NCI-H460 (cell line): ENCODE data around the gene NSFL1C. TPM values are rescaled to one million over a fixed set of nuclear protein-coding genes. Genes with fewer than 3 reads are reported as not detected.

Experiments
- DNase-seq: peaks from one replicate; pipeline ENCODE4 v3.0.0-alpha.2; 2016; ENCODE audit warnings: low read depth; ENCODE audit errors: extremely low read depth
- total RNA-seq: library from RNA; depleted of rRNA; stranded (reverse); fragments of >200 nt; shearing (Covaris generic); gene quantifications from 2 replicates; pipeline ENCODE4 v1.2.3, GENCODE V29; 2014; rRNA removed

NSFL1C gene
- total RNA-seq, 1 experiment from 2014 or later = 48.4 TPM

- no peak for DNase-seq
Observed at GRCh38 chr20:1394686-1395085, 72.0 kb downstream of the NSFL1C start.

- no peak for DNase-seq
Observed at GRCh38 chr20:1393507-1393882, 73.2 kb downstream of the NSFL1C start.

- peak; percentile 86 for DNase-seq
Observed at GRCh38 chr20:1392693-1393506, 73.7 kb downstream of the NSFL1C start, which contains the start of gene FKBP1A. FKBP1A (minus strand) TSS chr20:1393054; CDS start chr20:1392998, 56 bp downstream.

- DNase-seq = no peak
Observed at GRCh38 chr20:1392443-1392692, 74.3 kb downstream of the NSFL1C start.

Other genes starting within 250 kb of the NSFL1C start
- 0.25 and 0.32 TPM in 2 replicates for gene RAD21L1, start 240.8 kb downstream of the NSFL1C start, total RNA-seq
- gene SNPH, start 200.6 kb downstream of the NSFL1C start, total RNA-seq = 2.8 and 3.4 TPM in 2 replicates
- gene SDCBP2, start 137.7 kb downstream of the NSFL1C start, total RNA-seq = 3.6 and 5.0 TPM in 2 replicates
- gene FKBP1A, start 73.8 kb downstream of the NSFL1C start, total RNA-seq = 140 and 170 TPM in 2 replicates
- not detected in 2 replicates for gene SIRPB2, start 24.6 kb upstream of the NSFL1C start, total RNA-seq
- gene SIRPD, start 90.9 kb upstream of the NSFL1C start, total RNA-seq = not detected in 2 replicates
- gene SIRPB1, start 153.2 kb upstream of the NSFL1C start, total RNA-seq = 0.05 and 0.20 TPM in 2 replicates
- not detected in 2 replicates for gene SIRPG, start 190.9 kb upstream of the NSFL1C start, total RNA-seq